ENCODE results near the gene KLHL30. TPM values are rescaled to one million over a fixed set of nuclear protein-coding genes. Genes with fewer than 3 reads are reported as not detected.

Gene KLHL30
- total RNA-seq, 1 experiment from 2014 or later: not detected

DNA sequence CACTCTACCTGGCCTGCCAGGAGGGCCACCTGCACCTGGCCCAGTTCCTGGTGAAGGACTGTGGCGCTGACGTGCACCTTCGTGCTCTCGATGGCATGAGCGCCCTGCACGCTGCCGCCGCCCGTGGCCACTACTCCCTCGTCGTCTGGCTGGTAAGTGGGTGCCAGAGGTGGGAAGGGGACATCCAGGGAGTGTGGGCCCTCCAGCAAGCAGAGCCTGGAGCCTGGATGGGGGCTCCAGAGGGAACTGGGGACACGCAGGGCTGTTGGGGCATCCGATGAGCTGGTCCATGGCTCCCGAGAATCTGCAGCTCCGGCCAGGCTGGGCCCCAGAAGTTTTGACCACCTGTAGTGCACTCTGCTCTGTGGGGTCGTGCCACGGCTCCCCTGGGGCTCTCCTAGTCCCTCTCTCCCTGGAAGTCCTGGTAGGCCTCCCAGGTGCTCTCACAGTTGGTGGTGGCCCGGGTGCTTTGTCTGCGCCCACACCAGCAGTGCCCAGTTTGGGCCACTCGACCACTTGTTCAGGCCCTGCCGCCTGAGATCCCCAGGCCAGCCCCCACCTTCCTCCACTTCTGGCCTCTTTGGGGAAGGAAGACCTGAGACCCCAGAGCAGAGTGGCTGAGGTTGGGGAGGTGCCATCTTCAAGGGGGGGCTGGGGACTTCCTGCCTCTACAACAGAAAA is 33.6 kb upstream of the KLHL30 start:
- Histone ChIP-seq H3K27ac (ENCODE audit: insufficient read length, low read depth, low read length) (no peak overlapping the region), H2BK12ac (ENCODE audit: insufficient read length, low read depth, low read length) (no peak overlapping the region), H3K4ac (ENCODE audit: low read depth, low read length) (no peak overlapping the region), H3K9me3 (ENCODE audit: control insufficient read depth, low read depth, low read length) (no peaks in the 10 kb centered on the region), H3K4me1 (ENCODE audit: insufficient read depth, low read length) (no peaks in the 10 kb centered on the region; the same call in 1 of the 2 replicates), H3K4me2 (ENCODE audit: insufficient read depth, insufficient read length, low read length) (no peak overlapping the region), H2AK5ac (ENCODE audit: insufficient read length, low read length) (no peak overlapping the region), H3T11ph (ENCODE audit: low read length) (no peak overlapping the region), H3K9ac (ENCODE audit: extremely low read depth, insufficient read length, low read length) (no peak overlapping the region), H3K18ac (ENCODE audit: insufficient read length, low read depth, low read length) (no peak overlapping the region), H2BK15ac (ENCODE audit: low read depth, low read length) (peak overlapping the region; percentile 17; the same call in 1 of the 2 replicates), H3K23ac (ENCODE audit: insufficient read length, low read depth, low read length) (no peak overlapping the region), H3K23me2 (ENCODE audit: insufficient read length, low read depth, low read length, poor library complexity, severe bottlenecking) (no peaks in the 10 kb centered on the region), H4K20me1 (ENCODE audit: control insufficient read depth, insufficient read depth, insufficient read length) (no peaks in the 10 kb centered on the region), H2BK20ac (ENCODE audit: low read depth, low read length, poor library complexity, severe bottlenecking) (no peak overlapping the region), H4K91ac (ENCODE audit: insufficient read length, low read depth, low read length) (no peak overlapping the region), H3K56ac (ENCODE audit: insufficient read length, low read depth, low read length) (no peak overlapping the region), H3K79me1 (ENCODE audit: insufficient read depth, low read depth, low read length, poor library complexity, severe bottlenecking) (no peaks in the 10 kb centered on the region), H3K27me3 (ENCODE audit: insufficient read depth, low read length) (no peaks in the 10 kb centered on the region), H2AFZ (ENCODE audit: low read length) (no peak overlapping the region), H2BK120ac (ENCODE audit: low read depth, low read length, poor library complexity, severe bottlenecking) (no peak overlapping the region), H4K8ac (replicated peaks; ENCODE audit: insufficient read length, low read depth, low read length) (no peak overlapping the region), H3K79me2 (ENCODE audit: insufficient read depth, low read length) (no peaks in the 10 kb centered on the region), H2BK5ac (ENCODE audit: insufficient read length, low read length) (no peak overlapping the region), H3K14ac (ENCODE audit: insufficient read depth, low read length) (no peak overlapping the region; the same call in 1 of the 2 replicates), H4K5ac (ENCODE audit: insufficient read length, low read depth, low read length) (no peak overlapping the region)
- peak; percentile 31 for DNase-seq
- Mint-ChIP-seq H3K4me3 (no peak overlapping the region), H3K9me3 (peaks cover 0 to 1% of the 10 kb centered on the region in 2 experiments; a peak in 1 of 5 replicates), H3K27me3 (ENCODE audit: low read depth) (no peaks in the 10 kb centered on the region; the same call in none of the 2 replicates), H3K36me3 (ENCODE audit: insufficient read depth in 1 of 3, low read depth in 3 of 3) (no peaks in the 10 kb centered on the region), H3K4me1 (peaks cover 19 to 28% of the 10 kb centered on the region in 2 experiments), H3K27ac (no peak overlapping the region; a peak in 1 of 7 replicates)
- WGBS (ENCODE audit: extremely low coverage, insufficient read length, low lambda C conversion rate): no CpG with 5 or more reads among the region's 21 CpGs
- TF ChIP-seq, protein P1, sequence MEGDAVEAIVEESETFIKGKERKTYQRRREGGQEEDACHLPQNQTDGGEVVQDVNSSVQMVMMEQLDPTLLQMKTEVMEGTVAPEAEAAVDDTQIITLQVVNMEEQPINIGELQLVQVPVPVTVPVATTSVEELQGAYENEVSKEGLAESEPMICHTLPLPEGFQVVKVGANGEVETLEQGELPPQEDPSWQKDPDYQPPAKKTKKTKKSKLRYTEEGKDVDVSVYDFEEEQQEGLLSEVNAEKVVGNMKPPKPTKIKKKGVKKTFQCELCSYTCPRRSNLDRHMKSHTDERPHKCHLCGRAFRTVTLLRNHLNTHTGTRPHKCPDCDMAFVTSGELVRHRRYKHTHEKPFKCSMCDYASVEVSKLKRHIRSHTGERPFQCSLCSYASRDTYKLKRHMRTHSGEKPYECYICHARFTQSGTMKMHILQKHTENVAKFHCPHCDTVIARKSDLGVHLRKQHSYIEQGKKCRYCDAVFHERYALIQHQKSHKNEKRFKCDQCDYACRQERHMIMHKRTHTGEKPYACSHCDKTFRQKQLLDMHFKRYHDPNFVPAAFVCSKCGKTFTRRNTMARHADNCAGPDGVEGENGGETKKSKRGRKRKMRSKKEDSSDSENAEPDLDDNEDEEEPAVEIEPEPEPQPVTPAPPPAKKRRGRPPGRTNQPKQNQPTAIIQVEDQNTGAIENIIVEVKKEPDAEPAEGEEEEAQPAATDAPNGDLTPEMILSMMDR (conservative IDR thresholded peaks at IDR 0.05): no peak
